G401 (cell line): ENCODE data around the gene RIMBP2. TPM values are rescaled to one million over a fixed set of nuclear protein-coding genes. Genes with fewer than 3 reads are reported as not detected.
A peak's percentile ranks its signal among the peaks of the same experiment; 100 is the strongest.
"Not testable (repeated sequence)": the region's sequence is repeated elsewhere in the genome, so short reads cannot be mapped to it uniquely, and the experiment has no call there.

Experiments
- DNase-seq: peaks from one replicate; pipeline ENCODE4 v3.0.0-alpha.2; 2015; ENCODE audit warnings: low spot score
- in situ Hi-C: cut with HindIII; loops from 2 replicates; pipeline ENCODE4 v1.10.0; 2016; ENCODE audit warnings: low sequenced_read_pairs, mixed read lengths
- total RNA-seq: library from RNA; depleted of rRNA; stranded (reverse); fragments of >200 nt; shearing (Covaris generic); gene quantifications from 2 replicates; pipeline ENCODE4 v1.2.3, GENCODE V29; 2014; rRNA removed

RIMBP2 gene
- total RNA-seq, result 65.0 and 75.3 TPM in 2 replicates

DNA sequence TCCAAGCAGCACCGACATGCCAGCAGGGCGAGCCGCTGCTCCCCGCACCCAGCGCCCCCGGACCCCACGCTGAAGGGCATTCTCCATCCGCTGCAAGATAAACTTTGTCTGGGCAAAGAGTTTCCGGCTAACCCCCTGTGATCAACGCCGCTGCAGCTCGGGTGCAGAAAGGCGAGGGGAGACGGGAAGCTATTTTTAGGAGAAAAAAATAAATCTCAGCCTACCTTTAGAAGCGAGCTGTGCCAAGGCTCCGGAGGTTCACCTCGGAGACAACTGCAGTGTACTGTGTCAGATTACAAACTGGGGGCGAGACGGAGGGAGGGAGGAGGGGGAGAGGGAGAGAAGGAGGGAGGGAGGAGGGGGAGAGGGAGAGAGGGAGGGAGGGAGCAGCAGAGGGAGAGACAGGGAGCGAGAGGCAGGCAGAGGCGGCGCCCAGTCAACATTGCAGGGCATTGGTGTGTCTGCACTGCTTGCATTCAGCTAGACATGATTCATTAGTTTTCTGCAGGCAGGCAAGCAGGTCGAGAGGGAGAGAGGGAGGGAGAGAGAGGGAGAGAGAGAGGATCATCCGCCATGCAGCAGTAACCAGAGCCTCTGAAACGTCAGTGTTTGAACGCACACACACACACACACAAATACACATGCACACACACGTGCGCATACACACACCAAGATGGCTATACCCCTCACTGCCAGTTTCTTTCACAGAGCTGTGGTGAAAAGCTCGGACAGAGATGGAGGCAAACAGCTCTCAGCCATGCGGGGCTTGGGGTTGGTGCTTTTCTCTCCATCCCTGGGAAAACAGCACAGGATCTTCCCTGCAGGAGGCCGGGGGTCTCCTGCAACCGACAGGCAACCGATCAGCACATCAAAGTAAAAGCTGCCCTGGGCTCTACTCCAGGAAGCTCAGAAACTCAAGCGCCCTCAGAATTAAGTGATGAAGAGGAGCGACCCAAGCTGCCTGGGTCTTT lies at the start of gene RIMBP2:
RIMBP2 (minus strand) TSS at position 302 of the 971 bp plus-strand sequence. CDS start 237,286 bp downstream, outside the sequence.
- in situ Hi-C loops, result no loop called here
- peak; percentile 49 for DNase-seq

GRCh38 chr12:130765186-130765659 lies 49.1 kb upstream of the RIMBP2 start:
- DNase-seq, result no peak
- in situ Hi-C loops, result no loop called here

DNA sequence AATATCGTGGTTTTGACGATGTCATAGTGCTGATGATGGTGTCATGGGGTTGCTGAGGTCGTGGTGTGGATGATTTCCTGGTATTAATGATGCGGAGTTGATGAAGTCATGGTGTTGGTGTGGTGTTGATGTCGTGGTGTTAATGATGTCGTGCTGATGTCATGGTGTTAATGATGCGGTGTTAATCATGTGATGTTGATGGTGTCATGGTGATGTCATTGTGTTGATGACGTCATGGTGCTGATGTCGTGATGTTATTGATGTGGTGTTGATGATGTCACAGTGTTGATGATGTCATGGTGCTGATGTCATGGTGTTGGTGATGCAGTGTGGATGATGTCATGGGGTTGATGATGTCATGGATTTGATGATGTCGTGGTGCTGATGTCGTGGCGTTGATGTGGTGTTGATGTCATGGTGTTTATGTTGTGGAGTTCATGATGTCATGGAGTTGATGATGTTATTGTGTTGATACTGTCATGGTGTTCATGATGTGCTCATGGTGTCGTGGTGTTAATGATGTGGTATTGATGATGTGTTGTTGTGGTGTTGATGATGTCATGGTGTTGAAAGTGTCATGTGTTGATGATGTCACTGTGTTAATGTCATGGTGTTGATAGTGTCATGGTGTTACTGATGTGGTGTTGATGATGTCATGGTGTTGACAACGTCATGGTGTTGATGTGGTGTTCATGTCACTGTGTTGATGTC lies 48.5 kb upstream of the RIMBP2 start:
- no peak for DNase-seq
- in situ Hi-C loops, result no loop called here

GRCh38 chr12:130764073-130764472 lies 48.0 kb upstream of the RIMBP2 start:
- no peak for DNase-seq
- in situ Hi-C loops, result no loop called here

GRCh38 chr12:130762319-130762675 lies 46.2 kb upstream of the RIMBP2 start:
- in situ Hi-C loops, result no loop called here
- no peak for DNase-seq

DNA sequence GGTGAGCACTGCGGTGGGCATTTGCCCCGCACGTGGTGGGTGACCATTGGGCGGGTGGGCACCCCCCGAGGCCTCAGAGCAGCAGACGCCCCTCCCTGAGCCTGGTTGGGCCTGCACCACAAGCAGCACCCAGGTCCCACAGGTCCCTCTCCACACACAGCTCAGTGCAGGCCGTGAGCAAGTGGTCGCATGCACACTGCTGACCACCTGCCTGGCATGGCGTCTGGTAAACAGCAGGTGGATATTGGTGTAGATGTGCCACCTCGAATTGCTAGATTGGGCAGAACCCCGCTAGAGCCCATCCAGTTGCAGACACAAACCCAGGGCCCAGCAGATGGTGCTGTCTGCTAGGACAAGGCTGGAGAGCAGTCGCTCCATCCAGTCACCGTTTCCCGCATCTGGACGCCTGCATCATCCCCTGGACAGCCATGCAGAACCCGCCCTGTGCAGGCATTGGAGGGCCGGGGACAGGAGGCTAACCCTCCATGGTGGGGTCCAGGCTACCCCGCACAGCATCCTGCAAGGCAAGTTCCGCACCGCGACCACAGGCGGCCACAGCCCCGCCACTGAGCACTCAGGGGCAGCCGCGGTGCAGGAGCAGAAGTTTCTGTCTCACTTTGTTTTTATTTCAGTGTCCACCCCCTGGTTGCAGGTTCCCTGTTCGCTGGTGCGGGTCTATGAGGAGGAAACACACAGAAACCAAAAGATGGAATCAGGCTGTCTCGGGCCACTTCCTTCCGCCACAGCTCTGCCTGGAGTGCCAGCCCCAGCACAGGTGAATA lies 45.6 kb upstream of the RIMBP2 start:
- in situ Hi-C loops, result no loop called here
- peak; percentile 23 for DNase-seq

- DNase-seq, result peak; percentile 14
These were observed 38.3 kb upstream of the RIMBP2 start for GRCh38 chr12:130754234-130754901.

DNA sequence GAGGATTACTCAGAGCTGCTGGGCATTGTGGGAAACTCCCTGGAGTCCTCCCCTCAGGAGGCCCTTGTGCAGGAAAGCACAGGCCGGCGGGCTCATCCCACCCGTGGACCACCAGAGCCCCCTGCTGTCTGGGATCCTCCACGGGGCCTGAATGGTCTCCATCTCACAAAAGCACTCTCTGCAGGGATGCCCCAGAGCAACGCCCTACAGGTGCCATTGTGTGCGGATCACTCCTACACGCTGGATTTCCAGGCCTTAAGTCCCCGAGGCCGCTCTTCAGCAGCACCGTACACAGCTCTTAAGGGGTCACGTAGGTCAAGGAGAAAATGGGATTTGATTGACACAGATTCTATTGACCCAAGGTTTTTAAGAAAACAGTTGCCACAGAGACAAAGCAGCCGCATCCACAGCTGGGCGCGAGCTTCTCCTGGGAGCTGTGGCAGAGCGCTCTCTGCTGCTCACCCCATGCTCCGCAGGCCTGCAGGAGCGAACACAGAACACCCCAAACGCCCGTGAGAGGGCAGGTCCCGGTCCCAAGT lies 36.7 kb upstream of the RIMBP2 start:
- no peak for DNase-seq
- in situ Hi-C loops, result no loop called here

More at GRCh38 chr12:130754234-130754901, 38.3 kb upstream of the RIMBP2 start:
- in situ Hi-C loops, result no loop called here

GRCh38 chr12:130752037-130752436 lies 35.9 kb upstream of the RIMBP2 start:
- DNase-seq, in situ Hi-C loops: not testable (repeated sequence)

DNA sequence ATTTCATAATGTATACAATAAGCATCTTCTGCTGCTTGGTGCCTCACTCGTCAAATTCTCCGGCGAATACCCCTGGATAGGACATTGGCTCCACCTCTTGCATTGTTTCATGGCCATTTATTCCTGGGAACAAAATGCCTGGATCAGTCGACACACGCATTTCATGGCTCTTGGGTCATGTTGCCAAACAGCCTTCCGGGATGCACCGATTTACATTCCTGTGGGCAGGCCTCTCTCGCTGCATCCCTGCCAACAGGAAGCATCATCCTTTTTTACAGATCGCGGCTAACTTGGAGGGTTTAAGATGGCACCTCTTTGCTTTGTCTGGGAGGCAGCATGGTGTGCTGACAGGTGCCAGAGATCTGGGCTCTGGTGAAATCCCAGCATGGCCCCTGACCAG lies 32.7 kb upstream of the RIMBP2 start:
- no peak for DNase-seq
- in situ Hi-C loops, result no loop called here

DNA sequence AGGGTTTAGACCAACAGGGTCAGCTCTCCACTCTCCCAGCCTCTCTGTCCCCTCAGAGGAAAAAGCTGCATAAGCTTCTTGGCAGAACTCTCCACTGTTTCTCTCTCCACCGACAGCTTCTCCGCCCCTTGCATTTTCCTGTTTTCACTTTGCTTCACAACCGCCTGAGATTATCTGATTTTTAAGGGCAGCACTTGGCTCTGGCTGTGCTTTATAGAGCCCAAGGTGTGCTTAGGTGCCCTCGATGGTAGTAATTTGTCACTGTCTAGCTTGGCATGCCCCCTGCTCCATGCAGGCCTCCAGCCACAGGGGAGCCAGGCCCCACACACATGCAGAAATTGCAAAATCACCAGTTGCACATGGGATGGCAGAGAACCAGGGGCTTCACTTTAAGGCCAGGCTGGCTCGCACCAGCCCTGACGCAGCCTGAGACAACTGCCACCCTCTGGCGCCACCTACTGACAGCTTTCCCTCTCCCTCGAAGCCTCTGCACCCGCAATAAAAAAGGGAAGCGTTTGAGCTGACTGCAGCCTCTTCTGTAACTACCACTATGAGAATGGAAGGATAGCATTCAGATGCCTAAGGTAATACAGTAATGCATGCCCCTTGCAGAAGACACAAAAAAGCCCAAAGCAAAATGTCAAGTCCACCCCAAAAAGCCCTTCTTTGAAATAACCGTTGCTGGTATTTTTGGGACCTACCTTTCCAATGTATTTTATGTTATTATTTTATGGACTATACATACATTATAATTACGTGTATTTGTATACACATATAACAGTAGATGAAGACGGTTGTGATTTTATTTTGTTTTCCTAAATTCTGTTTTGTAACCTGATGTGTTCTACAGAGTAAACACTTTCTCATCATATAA lies 32.0 kb upstream of the RIMBP2 start:
- in situ Hi-C loops, result no loop called here

DNA sequence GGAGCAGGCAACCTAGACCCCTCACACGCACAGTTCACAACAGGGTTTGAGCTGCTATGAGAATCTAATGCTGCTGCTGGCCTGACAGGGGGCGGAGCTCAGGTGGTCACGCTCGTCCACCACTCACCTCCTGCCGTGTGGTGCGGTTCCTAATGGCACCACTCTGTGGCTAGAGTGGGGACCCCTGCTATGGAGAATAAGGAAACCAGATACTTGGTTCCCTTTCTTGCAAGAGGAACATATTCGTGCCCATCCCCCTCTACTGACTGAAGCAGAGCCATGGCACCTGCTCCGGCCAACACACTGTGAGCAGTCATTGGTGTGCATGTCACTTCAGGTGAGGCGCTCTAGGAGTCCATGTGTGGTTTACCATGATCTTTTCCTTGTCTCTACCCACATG lies 30.4 kb upstream of the RIMBP2 start:
- DNase-seq, result no peak
- in situ Hi-C loops, result no loop called here

More for the DNA sequence above, 32.0 kb upstream of the RIMBP2 start:
- peak; percentile 65 for DNase-seq

- in situ Hi-C loops, result no loop called here
- DNase-seq, result no peak
These were observed 29.8 kb upstream of the RIMBP2 start for GRCh38 chr12:130745921-130746320.

GRCh38 chr12:130744274-130744673 lies 28.2 kb upstream of the RIMBP2 start:
- in situ Hi-C loops, result no loop called here
- no peak for DNase-seq

GRCh38 chr12:130743606-130744005 lies 27.5 kb upstream of the RIMBP2 start:
- no peak for DNase-seq
- in situ Hi-C loops, result no loop called here

- DNase-seq, result no peak
- in situ Hi-C loops, result no loop called here
These were observed 27.1 kb upstream of the RIMBP2 start for GRCh38 chr12:130743176-130743575.

DNA sequence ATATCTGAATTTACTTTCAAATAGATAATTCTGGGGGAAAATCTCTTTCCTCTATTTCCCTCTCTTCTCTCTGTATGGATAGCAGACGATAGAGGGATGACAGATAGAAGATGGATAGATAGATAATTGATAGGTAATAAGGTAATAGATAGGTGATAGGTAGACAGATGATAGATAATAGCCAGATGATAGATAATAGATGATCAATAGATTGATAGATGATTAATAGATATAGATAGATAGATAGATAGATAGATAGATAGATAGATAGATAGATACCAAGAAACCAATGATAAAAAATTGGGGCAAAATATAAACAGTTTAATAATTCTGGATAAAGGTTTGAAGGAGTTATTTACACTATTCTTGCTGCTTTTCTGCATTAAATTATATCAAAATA lies 26.6 kb upstream of the RIMBP2 start:
- in situ Hi-C loops, result no loop called here
- no peak for DNase-seq

GRCh38 chr12:130742112-130742511 lies 26.0 kb upstream of the RIMBP2 start:
- in situ Hi-C loops, result no loop called here

More at GRCh38 chr12:130742112-130742511, 26.0 kb upstream of the RIMBP2 start:
- no peak for DNase-seq
